ENCODE measurements around the gene SLC35F3. TPM values are rescaled to one million over a fixed set of nuclear protein-coding genes. Genes with fewer than 3 reads are reported as not detected.

Gene SLC35F3
- total RNA-seq, 1 experiment from 2014 or later: 22.7 TPM

DNA sequence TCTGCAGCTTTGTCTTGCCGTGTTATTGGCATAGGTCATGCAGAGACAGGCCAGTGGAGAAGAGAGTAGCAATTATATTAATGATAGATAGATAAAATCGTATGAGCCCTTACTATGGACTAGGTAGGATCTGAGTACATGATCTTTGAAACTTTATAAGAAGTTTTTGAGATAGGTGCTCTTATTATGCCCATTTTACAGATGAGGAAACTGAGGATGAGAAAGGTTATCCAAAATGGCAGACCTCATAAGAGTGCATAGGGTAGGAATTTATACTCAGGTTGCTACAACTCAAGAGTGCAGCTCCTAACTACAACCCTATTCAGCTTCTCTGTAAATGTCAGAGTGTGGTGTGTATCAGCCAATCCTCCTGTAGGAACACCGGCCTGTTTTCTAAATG is 89.6 kb downstream of the SLC35F3 start:
- no peak for DNase-seq (ENCODE audit: low spot score)
- H3K27ac ChIP-seq (ENCODE audit: low read depth, low read length, poor library complexity, severe bottlenecking): no peak overlapping the region
- no peaks in the 10 kb centered on the region for H3K36me3 ChIP-seq (ENCODE audit: insufficient read depth, low read length, poor library complexity, severe bottlenecking)
- no peaks in the 10 kb centered on the region for H3K9me3 ChIP-seq (ENCODE audit: low read depth, low read length, poor library complexity, severe bottlenecking)
- no TSS peak for BruUV-seq (replicated peaks)
- ChIA-PET CTCF (no interaction called here), POLR2A (ENCODE audit: low non-redundant PET) (no interaction called here)
- H3K4me1 ChIP-seq (ENCODE audit: insufficient read depth, low read length, poor library complexity, severe bottlenecking): peaks cover 9% of the 10 kb centered on the region
- no peak overlapping the region for H3K4me3 ChIP-seq (ENCODE audit: low read depth, low read length, poor library complexity, severe bottlenecking)
- intact Hi-C loops (cut with micrococcal nuclease; ENCODE audit: unreplicated experiment): no loop called here
- TF ChIP-seq EZH2 (IDR thresholded peaks at IDR 0.05; ENCODE audit: borderline replicate concordance, low read depth, low read length, poor library complexity, severe bottlenecking): no peak
- TF ChIP-seq, protein P1, sequence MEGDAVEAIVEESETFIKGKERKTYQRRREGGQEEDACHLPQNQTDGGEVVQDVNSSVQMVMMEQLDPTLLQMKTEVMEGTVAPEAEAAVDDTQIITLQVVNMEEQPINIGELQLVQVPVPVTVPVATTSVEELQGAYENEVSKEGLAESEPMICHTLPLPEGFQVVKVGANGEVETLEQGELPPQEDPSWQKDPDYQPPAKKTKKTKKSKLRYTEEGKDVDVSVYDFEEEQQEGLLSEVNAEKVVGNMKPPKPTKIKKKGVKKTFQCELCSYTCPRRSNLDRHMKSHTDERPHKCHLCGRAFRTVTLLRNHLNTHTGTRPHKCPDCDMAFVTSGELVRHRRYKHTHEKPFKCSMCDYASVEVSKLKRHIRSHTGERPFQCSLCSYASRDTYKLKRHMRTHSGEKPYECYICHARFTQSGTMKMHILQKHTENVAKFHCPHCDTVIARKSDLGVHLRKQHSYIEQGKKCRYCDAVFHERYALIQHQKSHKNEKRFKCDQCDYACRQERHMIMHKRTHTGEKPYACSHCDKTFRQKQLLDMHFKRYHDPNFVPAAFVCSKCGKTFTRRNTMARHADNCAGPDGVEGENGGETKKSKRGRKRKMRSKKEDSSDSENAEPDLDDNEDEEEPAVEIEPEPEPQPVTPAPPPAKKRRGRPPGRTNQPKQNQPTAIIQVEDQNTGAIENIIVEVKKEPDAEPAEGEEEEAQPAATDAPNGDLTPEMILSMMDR (conservative IDR thresholded peaks at IDR 0.05; ENCODE audit: low read depth, low read length): no peak
- peaks cover 68% of the 10 kb centered on the region for H3K27me3 ChIP-seq (replicated peaks; ENCODE audit: insufficient read depth, low read depth, low read length, poor library complexity)

DNA sequence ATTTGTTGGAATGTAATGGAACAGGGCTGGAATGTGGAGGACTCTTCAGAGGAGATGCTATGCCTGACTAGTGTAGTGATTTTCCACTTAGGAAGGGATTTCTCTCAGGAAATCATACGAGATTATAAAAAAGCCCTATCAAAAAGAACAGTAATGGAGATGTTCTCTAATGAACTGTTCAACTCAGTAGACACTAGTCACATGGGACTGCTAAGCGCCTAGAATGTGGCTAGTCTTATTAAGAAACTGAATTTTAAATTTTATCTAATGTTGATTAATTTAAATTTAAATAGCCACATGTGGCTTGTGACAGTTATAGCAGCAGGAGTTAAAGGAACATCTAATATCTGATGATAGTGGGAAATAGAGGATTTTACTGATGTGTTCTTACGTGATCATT is 94.0 kb downstream of the SLC35F3 start:
- no peak overlapping the region for H3K4me3 ChIP-seq (ENCODE audit: low read depth, low read length, poor library complexity, severe bottlenecking)
- no TSS peak for BruUV-seq (replicated peaks)
- no peak for DNase-seq (ENCODE audit: low spot score)
- H3K27me3 ChIP-seq (replicated peaks; ENCODE audit: insufficient read depth, low read depth, low read length, poor library complexity): peaks cover 26% of the 10 kb centered on the region
- POLR2A ChIA-PET (ENCODE audit: low non-redundant PET): no interaction called here
- no peaks in the 10 kb centered on the region for H3K36me3 ChIP-seq (ENCODE audit: insufficient read depth, low read length, poor library complexity, severe bottlenecking)
- intact Hi-C loops (cut with micrococcal nuclease; ENCODE audit: unreplicated experiment): no loop called here
- TF ChIP-seq, protein P1 (conservative IDR thresholded peaks at IDR 0.05; ENCODE audit: low read depth, low read length): no peak
- no peak for TF ChIP-seq EZH2 (IDR thresholded peaks at IDR 0.05; ENCODE audit: borderline replicate concordance, low read depth, low read length, poor library complexity, severe bottlenecking)
- peaks cover 17% of the 10 kb centered on the region for H3K4me1 ChIP-seq (ENCODE audit: insufficient read depth, low read length, poor library complexity, severe bottlenecking)
- H3K9me3 ChIP-seq (ENCODE audit: low read depth, low read length, poor library complexity, severe bottlenecking): no peaks in the 10 kb centered on the region
- no peak overlapping the region for H3K27ac ChIP-seq (ENCODE audit: low read depth, low read length, poor library complexity, severe bottlenecking)
- CTCF ChIA-PET: no interaction called here

- H3K36me3 ChIP-seq (ENCODE audit: insufficient read depth, low read length, poor library complexity, severe bottlenecking): no peaks in the 10 kb centered on the region
- peaks cover 17% of the 10 kb centered on the region for H3K4me1 ChIP-seq (ENCODE audit: insufficient read depth, low read length, poor library complexity, severe bottlenecking)
- TF ChIP-seq EZH2 (IDR thresholded peaks at IDR 0.05; ENCODE audit: borderline replicate concordance, low read depth, low read length, poor library complexity, severe bottlenecking): no peak
- TF ChIP-seq, protein P1 (conservative IDR thresholded peaks at IDR 0.05; ENCODE audit: low read depth, low read length): no peak
- no peaks in the 10 kb centered on the region for H3K9me3 ChIP-seq (ENCODE audit: low read depth, low read length, poor library complexity, severe bottlenecking)
- no peak overlapping the region for H3K27ac ChIP-seq (ENCODE audit: low read depth, low read length, poor library complexity, severe bottlenecking)
- ChIA-PET POLR2A (ENCODE audit: low non-redundant PET) (no interaction called here), CTCF (no interaction called here)
- no peak overlapping the region for H3K4me3 ChIP-seq (ENCODE audit: low read depth, low read length, poor library complexity, severe bottlenecking)
- peaks cover 22% of the 10 kb centered on the region for H3K27me3 ChIP-seq (replicated peaks; ENCODE audit: insufficient read depth, low read depth, low read length, poor library complexity)
- DNase-seq (ENCODE audit: low spot score): peak; percentile 79
- intact Hi-C loops (cut with micrococcal nuclease; ENCODE audit: unreplicated experiment): no loop called here
- no TSS peak for BruUV-seq (replicated peaks)
Observed at GRCh38 chr1:233998891-233999290, 94.4 kb downstream of the SLC35F3 start.
